ENCODE results near the gene SUCLA2. TPM values are rescaled to one million over a fixed set of nuclear protein-coding genes. Genes with fewer than 3 reads are reported as not detected.

The SUCLA2 gene
- total and polyA plus RNA-seq, 2 experiments from 2014 or later, result 56.0 to 84.2 TPM

GRCh38 chr13:48040049-48040448, 39.0 kb upstream of the SUCLA2 start:
- Histone ChIP-seq H3F3A (replicated peaks; ENCODE audit: low read depth) (0 out of 2 replicates have a peak, but pooled peaks cover 2% of the 10 kb centered on the region), H3K4me1 (ENCODE audit: insufficient read depth) (peaks cover 18% of the 10 kb centered on the region), H3K79me2 (replicated peaks; ENCODE audit: insufficient read depth) (peaks cover 27% of the 10 kb centered on the region), H3K27me3 (ENCODE audit: insufficient read depth) (no peaks in the 10 kb centered on the region), H3K36me3 (ENCODE audit: insufficient read depth) (0 out of 2 replicates have a peak, but pooled peaks cover 5% of the 10 kb centered on the region), H3K4me2 (no peak overlapping the region), H2AFZ (no peak overlapping the region), H3K27ac (ENCODE audit: low read depth) (no peak overlapping the region), H3K4me3 (no peak overlapping the region), H4K20me1 (replicated peaks; ENCODE audit: insufficient read depth) (no peaks in the 10 kb centered on the region), H3K9me2 (ENCODE audit: insufficient read depth) (no peaks in the 10 kb centered on the region)
- Mint-ChIP-seq H3K27me3 (ENCODE audit: insufficient read depth, low read depth, poor library complexity) (peaks cover 15% of the 10 kb centered on the region), H3K4me1 (peaks cover 18% of the 10 kb centered on the region), H3K36me3 (ENCODE audit: low read depth) (peaks cover 38% of the 10 kb centered on the region), H3K4me3 (no peak overlapping the region; the same call in 2 of the 3 replicates), H3K9me3 (no peaks in the 10 kb centered on the region; the same call in 1 of the 3 replicates), H3K27ac (no peak overlapping the region)
- TF ChIP-seq EZH2phosphoT487 (IDR thresholded peaks at IDR 0.05; ENCODE audit: unreplicated experiment) (no peak), ETS1 (IDR thresholded peaks at IDR 0.05) (no peak), REST (IDR thresholded peaks at IDR 0.05; ENCODE audit: unreplicated experiment) (no peak), NANOG (IDR thresholded peaks at IDR 0.05; ENCODE audit: borderline replicate concordance) (no peak), CTCF (conservative IDR thresholded peaks at IDR 0.05; ENCODE audit: low read depth in 2 of 2) (no peak), ZNF331 (CRISPR knock-in tag; IDR thresholded peaks at IDR 0.05; ENCODE audit: low read depth) (no peak), CREB1 (CRISPR knock-in tag; IDR thresholded peaks at IDR 0.05; ENCODE audit: low read depth) (no peak)
- DNase-seq (ENCODE audit: low spot score) (no peak), ATAC-seq (no peak)

GRCh38 chr13:48038761-48039160, 37.7 kb upstream of the SUCLA2 start:
- Histone ChIP-seq H3F3A (replicated peaks; ENCODE audit: low read depth) (0 out of 2 replicates have a peak, but pooled peaks cover 2% of the 10 kb centered on the region), H3K27ac (ENCODE audit: low read depth) (peak overlapping the region; percentile 93), H2AFZ (no peak overlapping the region), H3K27me3 (ENCODE audit: insufficient read depth) (no peaks in the 10 kb centered on the region), H3K4me2 (peak overlapping the region; percentile 70), H3K36me3 (ENCODE audit: insufficient read depth) (0 out of 2 replicates have a peak, but pooled peaks cover 5% of the 10 kb centered on the region), H3K79me2 (replicated peaks; ENCODE audit: insufficient read depth) (peaks cover 27% of the 10 kb centered on the region), H3K9me2 (ENCODE audit: insufficient read depth) (no peaks in the 10 kb centered on the region), H4K20me1 (replicated peaks; ENCODE audit: insufficient read depth) (no peaks in the 10 kb centered on the region), H3K4me3 (peak overlapping the region; percentile 49), H3K4me1 (ENCODE audit: insufficient read depth) (peaks cover 18% of the 10 kb centered on the region)
- peak overlapping the region; percentile 99 for H3K27ac Mint-ChIP-seq
- DNase-seq (ENCODE audit: low spot score) (peak; percentile 18), ATAC-seq (peak; percentile 9; the same call in 2 of the 3 replicates)
- H3K4me1 Mint-ChIP-seq, result peaks cover 18% of the 10 kb centered on the region
- H3K27me3 Mint-ChIP-seq (ENCODE audit: insufficient read depth, low read depth, poor library complexity), result peaks cover 18% of the 10 kb centered on the region
- H3K4me3 Mint-ChIP-seq, result peak overlapping the region; percentile 88
- peaks cover 49% of the 10 kb centered on the region for H3K36me3 Mint-ChIP-seq (ENCODE audit: low read depth)
- peaks cover 10% of the 10 kb centered on the region; the same call in 2 of the 3 replicates for H3K9me3 Mint-ChIP-seq
- TF ChIP-seq ZNF114 (CRISPR knock-in tag; IDR thresholded peaks at IDR 0.05) (no peak), NANOG (IDR thresholded peaks at IDR 0.05; ENCODE audit: borderline replicate concordance) (no peak), POLR2AphosphoS5 (IDR thresholded peaks at IDR 0.05; ENCODE audit: low read depth) (no peak)

All from GM23338 (cell line).